Spleen (tissue), 11 donors: Measurements from ENCODE around the gene CSHL1. TPM values are rescaled to one million over a fixed set of nuclear protein-coding genes. Genes with fewer than 3 reads are reported as not detected.
A peak's percentile ranks its signal among the peaks of the same experiment; 100 is the strongest.
"Not testable (repeated sequence)": the region's sequence is repeated elsewhere in the genome, so short reads cannot be mapped to it uniquely, and the experiment has no call there.

Source experiments
- DNase-seq: peaks from one replicate; pipeline ENCODE4 v3.0.0-alpha.2; 2020
- H3K27ac ChIP-seq, 8 donors: fragments of 200-600 bp; sonication (generic) in 7 of 8; 1 replicate in 4 of 8; 2 replicates in 4 of 8; pipeline versions ENCODE4 v1.5.0 to v1.8.0; 2016 to 2021; ENCODE audit warnings: inconsistent platforms in 4 of 8, mild to moderate bottlenecking in 4 of 8, moderate library complexity in 1 of 8
- H3K27me3 ChIP-seq, 7 donors: fragments of 200-600 bp; sonication (generic) in 6 of 7; replicated peaks in 1 of 7; 1 replicate in 4 of 7; 2 replicates in 3 of 7; pipeline versions ENCODE4 v1.5.0 to v1.8.0; 2016 to 2021; ENCODE audit warnings: inconsistent platforms in 3 of 7, mild to moderate bottlenecking in 1 of 7
- H3K36me3 ChIP-seq, 6 donors: fragments of 200-600 bp; sonication (generic) in 5 of 6; 1 replicate in 4 of 6; 2 replicates in 2 of 6; pipeline versions ENCODE4 v1.5.0 to v1.8.0; 2016 to 2021; ENCODE audit warnings: inconsistent platforms in 2 of 6
- H3K4me1 ChIP-seq, 6 donors: fragments of 200-600 bp; sonication (generic) in 5 of 6; 1 replicate in 3 of 6; 2 replicates in 3 of 6; pipeline versions ENCODE4 v1.5.0 to v1.8.0; 2016 to 2021; ENCODE audit warnings: inconsistent platforms in 3 of 6
- H3K4me3 ChIP-seq, 8 donors: fragments of 200-600 bp; sonication (generic) in 7 of 8; 1 replicate in 4 of 8; 2 replicates in 4 of 8; pipeline versions ENCODE4 v1.5.0 to v1.8.0; 2016 to 2021; ENCODE audit warnings: inconsistent platforms in 4 of 8, mild to moderate bottlenecking in 4 of 8, moderate library complexity in 2 of 8
- H3K9me3 ChIP-seq, 8 donors: fragments of 200-600 bp; sonication (generic) in 7 of 8; 1 replicate in 4 of 8; 2 replicates in 4 of 8; pipeline versions ENCODE4 v1.5.0 to v1.8.0; 2016 to 2021; ENCODE audit warnings: inconsistent platforms in 4 of 8
- CTCF ChIP-seq, 11 experiments: fragments of 200-600 bp in 7 of 11; fragments of 450-650 bp in 4 of 11; sonication (generic) in 4 of 11; IDR thresholded peaks in 8 of 11; conservative IDR thresholded peaks in 3 of 11; 1 replicate in 7 of 11; 2 replicates in 4 of 11; pipeline versions ENCODE4 v1.4.0 to v1.8.0; 2016 to 2021; ENCODE audit warnings: antibody characterized with exemption in 11 of 11, inconsistent platforms in 4 of 11, mild to moderate bottlenecking in 1 of 11
- POLR2A ChIP-seq, 3 donors: fragments of 450-650 bp; IDR thresholded peaks; one replicate each; pipeline ENCODE4 v1.5.1; 2017; ENCODE audit warnings: antibody characterized with exemption in 3 of 3, mild to moderate bottlenecking in 1 of 3
- POLR2AphosphoS5 ChIP-seq, 3 donors: sonication (generic); formaldehyde crosslinking; IDR thresholded peaks; one replicate each; pipeline ENCODE4 v1.5.1; 2017; ENCODE audit warnings: antibody characterized with exemption in 3 of 3
- WGBS, 5 donors: extraction: QIAGEN DNeasy Blood & Tissue Kit in 3 of 5; methylation state at CpG; one replicate each; pipeline versions ENCODE4 v1.1.5 to v1.1.7; 2013 to 2018; 5-methylcytosine and 5-hydroxymethylcytosine counted together
- intact Hi-C: fragments of 100-400 bp; cut with DNase I; formaldehyde crosslinking; loops from one replicate; pipeline ENCODE4 v1.15.0; 2023; ENCODE audit warnings: low total_unique reads
- polyA plus RNA-seq, 3 donors: library from polyadenylated mRNA; stranded (reverse); fragments of 200-250 nt; gene quantifications; one replicate each; pipeline ENCODE4 v1.2.1, GENCODE V29; 2013
- total RNA-seq, 7 donors: library from RNA; depleted of rRNA in 3 of 7; stranded (reverse); fragments of >200 nt in 3 of 7; fragmentation: NEBNext Ultra II Directional in 4 of 7; extraction: Animal tissue kit (Norgen Biotek cat#: 25700) in 4 of 7; gene quantifications; one replicate each; pipeline versions ENCODE4 v1.1.0 to v1.2.1, GENCODE V29; 2016 to 2021
- donor health status: healthy with polysubstance abuse.
- donor health status: DM: no; HTN: no; CAD: no; lungs with moderate emphysema.
- donor health status: DM: no; HTN: no; CAD: no.
- donor health status: Bipolar disorder and iron deficiency.
- donor health status: healthy.
- donor health status: DM: no; HTN: no; CAD: no.
- donor health status: DM: yes; HTN: yes; CAD: no.

Gene CSHL1
- total and polyA plus RNA-seq, 10 donors: 0.06 TPM; not detected in 9

DNA sequence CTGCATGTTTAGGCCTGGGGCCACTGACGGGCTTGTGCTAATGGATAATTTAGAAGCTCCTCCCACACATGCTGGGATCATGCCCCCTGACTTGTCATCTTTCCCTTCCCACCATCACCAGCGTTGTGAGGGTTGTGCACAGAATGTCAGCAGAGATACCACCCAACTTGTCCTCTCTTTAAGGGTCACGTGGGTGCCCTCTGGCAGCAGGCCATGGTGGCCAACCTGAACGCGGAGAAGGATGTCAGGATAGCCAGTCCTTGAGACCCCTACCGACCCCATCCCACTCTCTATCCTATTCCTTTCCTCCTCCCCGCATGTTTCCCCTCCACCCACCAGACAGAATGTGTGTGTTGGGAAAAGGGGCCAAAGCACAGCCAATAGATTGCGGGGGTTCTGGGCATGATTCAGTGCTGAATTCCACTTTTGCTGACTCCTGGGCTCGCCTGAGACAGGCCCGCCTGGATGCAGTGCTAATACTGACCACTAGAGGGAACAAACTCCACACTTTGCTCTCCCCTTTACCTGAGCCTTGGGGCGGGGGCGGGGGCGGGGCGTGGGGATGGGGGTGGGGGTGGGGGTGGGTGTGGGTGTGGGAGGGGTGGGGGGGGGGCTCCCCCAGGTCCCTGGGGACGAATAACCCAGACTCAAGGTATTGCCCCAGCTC lies 29.0 kb downstream of the CSHL1 start, which contains the start of gene GH2:
Gene GH2, minus strand, starts transcription at position 10 of the 667 bp plus-strand sequence. CDS start 143 bp downstream, outside the sequence.
- H3K27ac ChIP-seq: no peak within 1 kb of the TSS
- DNase-seq: peak; percentile 76
- H3K4me3 ChIP-seq: no peak within 1 kb of the TSS
- peaks cover 0 to 3% (median 0%) of the 10 kb centered on the region in 6 donors for H3K4me1 ChIP-seq
- no peak for TF ChIP-seq POLR2A (IDR thresholded peaks at IDR 0.05)
- peak; percentile 39 to 83 (median 66) for TF ChIP-seq CTCF (IDR thresholded peaks at IDR 0.05 in 8 of 11, conservative IDR thresholded peaks at IDR 0.05 in 3 of 11)
- H3K9me3 ChIP-seq: no peaks in the 10 kb centered on the region
- H3K27me3 ChIP-seq: peaks cover 0 to 5% (median 0%) of the 10 kb centered on the region in 7 donors
- WGBS, 5 donors: 41 to 58% (median 44%) methylated on average over 10 to 14 of the region's 15 CpGs
- H3K36me3 ChIP-seq: no peaks in the 10 kb centered on the region
- intact Hi-C loops: loop anchor here (2.0 kb wide), 1 partner anchor 19 kb away; no protein-coding TSS in a partner anchor

DNA sequence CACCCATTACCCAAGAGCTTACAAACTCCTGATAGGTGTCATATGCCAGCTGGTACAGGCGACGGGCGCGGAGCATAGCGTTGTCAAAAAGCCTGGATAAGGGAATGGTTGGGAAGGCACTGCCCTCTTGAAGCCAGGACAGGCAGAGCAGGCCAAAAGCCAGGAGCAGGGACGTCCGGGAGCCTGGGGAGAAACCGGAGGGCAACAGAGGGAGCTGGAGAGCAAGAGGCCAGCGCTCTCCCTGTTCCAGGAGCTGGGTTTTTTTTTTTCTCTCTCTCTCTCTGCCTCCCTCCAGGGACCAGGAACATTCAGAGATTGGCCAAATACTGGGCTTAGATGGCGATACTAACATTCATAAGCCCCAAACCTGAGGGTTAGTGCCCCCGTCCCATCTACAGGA lies 29.7 kb downstream of the CSHL1 start:
- H3K27me3 ChIP-seq, H3K36me3 ChIP-seq, H3K27ac ChIP-seq, H3K4me1 ChIP-seq, H3K9me3 ChIP-seq, DNase-seq, intact Hi-C loops, H3K4me3 ChIP-seq: not testable (repeated sequence)
- 75 to 93% (median 78%) methylated on average over 11 of the region's 11 CpGs for WGBS, 5 donors

DNA sequence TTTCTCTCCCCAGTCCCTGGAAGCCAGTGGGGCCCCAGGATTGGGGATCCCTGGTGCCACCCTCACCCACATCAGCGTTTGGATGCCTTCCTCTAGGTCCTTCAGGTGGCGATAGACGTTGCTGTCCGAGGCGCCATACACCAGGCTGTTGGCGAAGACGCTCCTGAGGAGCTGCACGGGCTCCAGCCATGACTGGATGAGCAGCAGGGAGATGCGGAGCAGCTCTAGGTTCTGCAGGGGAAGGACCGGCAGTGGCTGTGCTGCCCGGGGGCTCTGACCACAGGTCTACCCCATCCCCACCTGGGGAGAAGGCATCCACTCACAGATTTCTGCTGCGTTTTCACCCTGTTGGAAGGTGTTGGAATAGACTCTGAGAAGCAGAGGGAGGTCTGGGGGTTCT lies 30.4 kb downstream of the CSHL1 start:
- Histone ChIP-seq H3K27me3 (peaks cover 0 to 5% (median 0%) of the 10 kb centered on the region in 7 donors), H3K9me3 (no peaks in the 10 kb centered on the region), H3K4me3 (no peak overlapping the region), H3K36me3 (no peaks in the 10 kb centered on the region), H3K4me1 (peaks cover 0 to 3% (median 0%) of the 10 kb centered on the region in 6 donors), H3K27ac (no peak overlapping the region)
- WGBS, 5 donors: 83 to 94% (median 85%) methylated on average over 10 to 12 of the region's 12 CpGs
- no peak for TF ChIP-seq CTCF (IDR thresholded peaks at IDR 0.05 in 8 of 11, conservative IDR thresholded peaks at IDR 0.05 in 3 of 11)
- TF ChIP-seq POLR2AphosphoS5 (IDR thresholded peaks at IDR 0.05): no peak
- no peak for TF ChIP-seq POLR2A (IDR thresholded peaks at IDR 0.05)
- intact Hi-C loops: no loop called here
- DNase-seq: no peak

- H3K36me3 ChIP-seq, H3K9me3 ChIP-seq, H3K4me3 ChIP-seq, intact Hi-C loops, H3K27me3 ChIP-seq, H3K27ac ChIP-seq, DNase-seq, H3K4me1 ChIP-seq: not testable (repeated sequence)
- WGBS, 5 donors: 78 to 87% (median 83%) methylated on average over 9 of the region's 9 CpGs
Measured at GRCh38 chr17:63878413-63878812, 32.6 kb downstream of the CSHL1 start.

DNA sequence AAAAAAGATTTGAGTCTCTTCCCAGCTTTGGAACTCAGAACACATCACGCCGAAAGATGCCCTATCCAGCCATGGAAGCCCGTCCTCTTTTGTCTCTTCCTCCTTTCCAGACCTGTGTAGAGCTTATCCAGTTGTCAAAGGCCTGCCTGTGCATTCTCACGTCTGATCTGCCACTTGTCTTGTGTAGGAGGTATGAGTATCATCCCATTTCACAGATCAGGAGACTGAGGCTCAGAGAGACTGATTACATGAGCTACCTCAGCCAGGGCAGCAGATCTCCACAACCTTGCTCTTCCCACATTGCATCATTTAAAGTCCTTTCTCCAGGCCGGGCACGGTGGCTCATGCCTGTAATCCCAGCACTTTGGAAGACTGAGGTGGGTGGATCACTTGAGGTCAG lies 36.4 kb downstream of the CSHL1 start:
- H3K27me3 ChIP-seq, H3K27ac ChIP-seq, DNase-seq, H3K4me3 ChIP-seq, H3K4me1 ChIP-seq, H3K36me3 ChIP-seq, H3K9me3 ChIP-seq, intact Hi-C loops: not testable (repeated sequence)
- 76 to 90% (median 84%) methylated on average over 6 of the region's 6 CpGs for WGBS, 5 donors

GRCh38 chr17:63874061-63874626 lies 36.9 kb downstream of the CSHL1 start:
- H3K27me3 ChIP-seq, H3K36me3 ChIP-seq, H3K9me3 ChIP-seq, intact Hi-C loops, DNase-seq, H3K4me3 ChIP-seq, H3K27ac ChIP-seq, H3K4me1 ChIP-seq: not testable (repeated sequence)
- WGBS, 5 donors: 64 to 93% (median 82%) methylated on average over 3 to 8 of the region's 8 CpGs

DNA sequence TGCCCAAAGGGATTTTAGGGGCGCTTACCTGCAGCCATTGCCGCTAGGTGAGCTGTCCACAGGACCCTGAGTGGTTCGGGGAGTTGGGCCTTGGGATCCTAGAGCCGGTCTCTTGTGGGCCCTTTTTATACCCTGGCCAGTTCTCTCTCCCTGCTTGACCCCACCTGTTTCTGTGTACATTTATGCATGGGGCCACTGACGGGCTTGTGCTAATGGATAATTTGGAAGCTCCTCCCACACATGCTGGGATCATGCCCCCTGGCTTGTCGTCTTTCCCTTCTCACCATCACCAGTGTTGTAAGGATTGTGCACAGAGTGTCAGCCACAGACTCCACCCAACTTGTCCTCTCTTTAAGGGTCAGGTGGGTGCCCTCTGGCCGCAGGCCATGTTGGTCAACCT lies 37.5 kb downstream of the CSHL1 start, which contains the start of gene CSH2:
Gene CSH2, minus strand, starts transcription at position 101 of the 400 bp plus-strand sequence. Its CDS starts 63 bp downstream, at position 38.
- intact Hi-C loops, H3K9me3 ChIP-seq, H3K27ac ChIP-seq, H3K36me3 ChIP-seq, H3K4me3 ChIP-seq, DNase-seq, H3K27me3 ChIP-seq, H3K4me1 ChIP-seq: not testable (repeated sequence)
- WGBS, 5 donors: 80 to 98% (median 90%) methylated on average over 1 to 7 of the region's 7 CpGs; no CpG with 5 or more reads in 1 of the 5 donors

DNA sequence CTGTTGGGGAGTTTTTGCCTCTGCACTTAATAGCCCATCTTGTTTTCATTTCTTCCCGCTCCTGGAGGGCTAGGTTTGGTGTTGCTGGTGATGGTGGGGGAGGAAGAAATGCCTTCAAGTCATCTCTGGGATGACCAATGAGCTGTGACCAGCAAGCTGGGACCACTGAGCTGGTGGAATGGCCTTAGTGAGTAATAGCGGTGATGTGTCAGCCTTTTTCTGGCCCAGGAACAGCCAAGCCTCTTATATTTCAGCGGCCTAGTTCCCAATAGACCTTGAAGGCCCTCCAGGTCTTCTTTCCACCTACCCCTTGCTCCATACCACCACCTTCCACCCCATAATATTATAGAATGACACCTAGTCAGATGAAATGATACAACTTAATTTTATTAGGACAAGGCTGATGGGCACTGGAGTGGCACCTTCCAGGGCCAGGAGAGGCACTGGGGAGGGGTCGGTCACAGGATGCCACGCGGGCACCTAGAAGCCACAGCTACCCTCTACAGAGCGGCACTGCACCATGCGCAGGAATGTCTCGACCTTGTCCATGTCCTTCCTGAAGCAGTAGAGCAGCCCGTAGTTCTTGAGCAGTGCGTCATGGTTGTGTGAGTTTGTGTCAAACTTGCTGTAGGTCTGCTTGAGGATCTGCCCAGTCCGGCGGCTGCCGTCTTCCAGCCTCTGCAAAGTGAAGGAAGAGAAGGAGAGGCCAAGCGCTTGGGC lies 39.3 kb downstream of the CSHL1 start:
- intact Hi-C loops, DNase-seq, H3K4me1 ChIP-seq, H3K9me3 ChIP-seq, H3K27ac ChIP-seq, H3K36me3 ChIP-seq, H3K27me3 ChIP-seq, H3K4me3 ChIP-seq: not testable (repeated sequence)
- 87 to 90% (median 88%) methylated on average over 11 to 15 of the region's 15 CpGs for WGBS, 5 donors
